PFSK-1 (cell line): Measurements from ENCODE around the gene FAM168A.

Source experiments
- SIN3A ChIP-seq: IDR thresholded peaks from 2 replicates; pipeline ENCODE4 v1.6.1; 2012; ENCODE audit warnings: mild to moderate bottlenecking, low read length, moderate library complexity, borderline replicate concordance; ENCODE audit not compliant: insufficient read depth
- TAF1 ChIP-seq: IDR thresholded peaks from 2 replicates; pipeline ENCODE4 v1.6.1; 2012; ENCODE audit warnings: low read length, control low read depth, borderline replicate concordance; ENCODE audit not compliant: insufficient read depth
- TF ChIP-seq, protein P1 (sequence below), 2 experiments: IDR thresholded peaks; 2 replicates each; pipeline versions ENCODE4 v1.6.1 to v1.8.0; 2011 to 2012; ENCODE audit warnings: low read depth in 2 of 2, low read length in 2 of 2, control low read depth in 1 of 2, inconsistent platforms in 1 of 2, mild to moderate bottlenecking in 1 of 2, moderate library complexity in 1 of 2; ENCODE audit not compliant: insufficient read depth in 1 of 2

DNA sequence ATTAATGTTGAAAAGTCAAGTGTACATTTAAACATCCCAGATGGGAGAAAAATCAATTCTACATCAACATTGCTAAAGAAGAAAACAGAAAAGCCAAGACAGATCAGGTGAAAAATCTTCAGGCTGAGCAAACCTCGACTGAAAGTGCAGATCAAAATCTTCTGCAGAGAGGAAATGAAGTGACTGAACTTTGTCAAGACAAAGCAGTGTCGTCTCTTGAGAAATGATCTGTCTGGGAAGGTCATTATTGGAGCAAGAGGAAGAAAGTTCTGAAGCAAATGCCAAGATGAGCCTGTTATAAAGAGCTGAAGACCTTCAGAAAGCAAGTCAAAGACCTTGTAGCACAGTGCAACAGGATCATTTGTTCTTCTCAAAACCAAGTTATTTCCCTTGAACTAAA is 42.7 kb upstream of the FAM168A start:
- TF ChIP-seq, protein P1, sequence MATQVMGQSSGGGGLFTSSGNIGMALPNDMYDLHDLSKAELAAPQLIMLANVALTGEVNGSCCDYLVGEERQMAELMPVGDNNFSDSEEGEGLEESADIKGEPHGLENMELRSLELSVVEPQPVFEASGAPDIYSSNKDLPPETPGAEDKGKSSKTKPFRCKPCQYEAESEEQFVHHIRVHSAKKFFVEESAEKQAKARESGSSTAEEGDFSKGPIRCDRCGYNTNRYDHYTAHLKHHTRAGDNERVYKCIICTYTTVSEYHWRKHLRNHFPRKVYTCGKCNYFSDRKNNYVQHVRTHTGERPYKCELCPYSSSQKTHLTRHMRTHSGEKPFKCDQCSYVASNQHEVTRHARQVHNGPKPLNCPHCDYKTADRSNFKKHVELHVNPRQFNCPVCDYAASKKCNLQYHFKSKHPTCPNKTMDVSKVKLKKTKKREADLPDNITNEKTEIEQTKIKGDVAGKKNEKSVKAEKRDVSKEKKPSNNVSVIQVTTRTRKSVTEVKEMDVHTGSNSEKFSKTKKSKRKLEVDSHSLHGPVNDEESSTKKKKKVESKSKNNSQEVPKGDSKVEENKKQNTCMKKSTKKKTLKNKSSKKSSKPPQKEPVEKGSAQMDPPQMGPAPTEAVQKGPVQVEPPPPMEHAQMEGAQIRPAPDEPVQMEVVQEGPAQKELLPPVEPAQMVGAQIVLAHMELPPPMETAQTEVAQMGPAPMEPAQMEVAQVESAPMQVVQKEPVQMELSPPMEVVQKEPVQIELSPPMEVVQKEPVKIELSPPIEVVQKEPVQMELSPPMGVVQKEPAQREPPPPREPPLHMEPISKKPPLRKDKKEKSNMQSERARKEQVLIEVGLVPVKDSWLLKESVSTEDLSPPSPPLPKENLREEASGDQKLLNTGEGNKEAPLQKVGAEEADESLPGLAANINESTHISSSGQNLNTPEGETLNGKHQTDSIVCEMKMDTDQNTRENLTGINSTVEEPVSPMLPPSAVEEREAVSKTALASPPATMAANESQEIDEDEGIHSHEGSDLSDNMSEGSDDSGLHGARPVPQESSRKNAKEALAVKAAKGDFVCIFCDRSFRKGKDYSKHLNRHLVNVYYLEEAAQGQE (IDR thresholded peaks at IDR 0.05; ENCODE audit: insufficient read depth in 1 of 2, low read depth in 2 of 2, low read length in 2 of 2): no peak
- TF ChIP-seq SIN3A (no peak), TAF1 (no peak)
